SIG-M5 (cell line): ENCODE measurements around the gene RASGRP3.
A peak's percentile ranks its signal among the peaks of the same experiment; 100 is the strongest.

Experiments
- DNase-seq: peaks from one replicate; lab custom pipeline; 2025; lab: John Stamatoyannopoulos, UW

The RASGRP3 gene

DNA sequence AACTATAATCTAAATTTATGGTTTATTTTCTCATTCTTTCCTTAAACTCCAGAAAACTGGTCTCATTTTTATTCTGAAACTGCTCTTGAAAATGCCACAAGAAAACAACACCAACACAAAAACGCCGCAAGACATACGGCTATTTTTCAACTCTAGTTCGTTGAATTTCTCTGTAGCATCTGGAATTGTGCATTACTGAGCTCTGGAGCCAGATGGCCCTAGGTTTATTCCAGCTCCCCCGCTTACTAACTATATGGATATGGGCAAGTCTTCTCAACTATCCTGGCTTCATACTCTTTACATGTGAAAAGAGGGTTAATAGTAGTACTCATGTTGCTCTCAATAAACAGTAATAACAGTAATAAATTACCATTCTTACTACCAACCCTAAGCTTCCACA is 102.8 kb downstream of the RASGRP3 start:
- DNase-seq, result no peak

- no peak for DNase-seq
These were observed 105.4 kb downstream of the RASGRP3 start for GRCh38 chr2:33581872-33582271.

- peak; percentile 5 for DNase-seq
These were observed 106.9 kb downstream of the RASGRP3 start for GRCh38 chr2:33583194-33583938.

DNA sequence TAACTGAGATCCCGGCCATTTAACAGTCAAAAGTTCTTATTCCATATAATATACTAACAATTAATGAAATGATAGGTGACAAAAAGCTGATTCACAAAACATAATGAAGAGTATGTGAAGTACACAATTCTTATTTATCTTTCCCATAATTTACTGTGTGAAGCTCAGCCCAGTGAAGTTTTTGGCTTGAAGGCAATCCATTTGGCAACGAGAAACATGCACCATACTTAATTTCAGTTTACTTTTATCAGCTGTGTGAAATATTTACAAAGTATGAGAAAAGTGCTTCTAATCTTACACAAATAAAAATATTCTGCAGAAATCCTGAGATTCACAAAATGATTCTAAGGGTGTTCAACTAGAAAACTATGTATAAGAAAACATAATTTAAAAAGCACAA is 110.3 kb downstream of the RASGRP3 start:
- no peak for DNase-seq

GRCh38 chr2:33588232-33588631 is 111.8 kb downstream of the RASGRP3 start:
- no peak for DNase-seq

DNA sequence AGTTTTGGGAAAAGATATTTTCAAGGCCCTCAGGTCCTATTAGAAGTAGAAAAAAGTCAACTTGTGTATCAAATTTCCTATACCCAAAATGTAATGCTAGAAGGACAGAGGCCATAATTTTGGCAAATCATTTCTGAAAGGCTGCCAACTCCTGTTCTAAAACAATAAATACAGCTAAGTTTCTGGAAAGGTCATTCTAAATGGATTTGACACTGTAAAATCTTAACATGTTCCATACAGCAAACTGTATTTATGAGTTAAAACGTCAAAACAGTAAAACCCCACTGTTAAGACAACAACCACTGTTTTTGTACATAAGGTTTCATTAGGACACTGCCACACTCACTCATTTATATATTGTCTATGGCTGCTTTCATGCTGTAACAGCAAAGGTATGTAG is 113.0 kb downstream of the RASGRP3 start:
- no peak for DNase-seq

DNA sequence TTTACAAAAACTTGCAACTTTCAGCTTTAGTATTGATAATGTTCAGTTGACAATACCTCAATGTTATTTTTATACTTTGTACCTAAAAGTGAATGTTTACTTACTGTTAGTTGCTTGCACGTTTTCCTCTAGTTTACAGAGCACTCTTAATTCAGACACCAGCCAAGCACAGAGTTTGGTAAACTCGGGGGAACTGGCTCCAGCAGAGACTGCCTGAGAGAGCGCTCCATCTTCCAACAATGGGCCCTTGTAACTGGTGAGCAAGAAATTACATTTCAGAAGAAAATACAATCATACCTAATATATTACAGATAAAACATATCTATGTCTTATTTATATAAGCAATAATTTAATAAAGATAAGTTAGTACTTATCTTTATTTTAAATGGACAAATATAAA is 118.9 kb downstream of the RASGRP3 start:
- no peak for DNase-seq

GRCh38 chr2:33597026-33597425 is 120.6 kb downstream of the RASGRP3 start:
- no peak for DNase-seq

DNA sequence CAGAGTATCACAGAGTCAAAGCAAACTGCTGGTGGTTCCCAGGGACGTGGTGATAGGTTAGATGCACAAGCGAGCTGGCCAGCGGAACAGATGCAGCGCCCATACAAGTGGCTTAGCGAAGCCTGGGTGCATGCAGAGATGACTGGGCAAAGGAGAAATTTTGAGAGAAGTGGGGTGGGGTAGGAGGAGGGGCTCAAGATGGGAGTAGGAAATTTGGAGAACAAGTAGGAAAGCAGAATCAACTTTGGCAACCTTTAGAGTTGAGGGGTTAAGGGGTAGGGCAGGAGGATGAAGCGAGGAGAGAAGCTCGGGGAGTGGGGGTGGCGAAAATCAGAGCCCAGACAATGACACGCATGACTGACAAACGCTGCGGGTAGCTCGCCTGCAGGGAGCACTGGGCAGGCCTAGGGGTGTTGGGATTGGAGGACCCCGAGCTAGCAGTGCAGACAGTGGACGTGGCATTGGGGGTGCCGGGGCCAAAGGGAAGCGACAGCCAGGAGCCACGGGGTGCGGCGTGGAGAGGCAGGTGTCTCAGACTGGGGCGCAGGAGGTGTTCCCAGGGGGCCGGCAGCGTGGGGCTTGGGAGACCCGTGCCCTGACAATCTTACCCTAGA is 122.2 kb downstream of the RASGRP3 start:
- DNase-seq, result no peak

- peak; percentile 91 for DNase-seq
These were observed 122.9 kb downstream of the RASGRP3 start, which contains the start of gene FAM98A for GRCh38 chr2:33599175-33599942. FAM98A (minus strand) TSS chr2:33599299; CDS start chr2:33599221, 78 bp downstream.

DNA sequence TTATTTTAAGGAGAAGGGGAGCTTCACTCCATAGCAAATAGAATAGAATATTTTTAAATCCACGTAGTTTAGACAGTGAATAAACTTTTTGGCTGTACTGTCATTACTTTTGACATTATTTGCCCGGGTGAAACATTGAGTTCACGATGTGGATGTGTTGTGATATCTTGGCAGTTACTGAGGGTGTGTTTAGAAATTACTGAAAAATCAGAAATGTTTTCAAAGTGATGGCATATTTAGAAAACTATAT is 123.4 kb downstream of the RASGRP3 start:
- no peak for DNase-seq

DNA sequence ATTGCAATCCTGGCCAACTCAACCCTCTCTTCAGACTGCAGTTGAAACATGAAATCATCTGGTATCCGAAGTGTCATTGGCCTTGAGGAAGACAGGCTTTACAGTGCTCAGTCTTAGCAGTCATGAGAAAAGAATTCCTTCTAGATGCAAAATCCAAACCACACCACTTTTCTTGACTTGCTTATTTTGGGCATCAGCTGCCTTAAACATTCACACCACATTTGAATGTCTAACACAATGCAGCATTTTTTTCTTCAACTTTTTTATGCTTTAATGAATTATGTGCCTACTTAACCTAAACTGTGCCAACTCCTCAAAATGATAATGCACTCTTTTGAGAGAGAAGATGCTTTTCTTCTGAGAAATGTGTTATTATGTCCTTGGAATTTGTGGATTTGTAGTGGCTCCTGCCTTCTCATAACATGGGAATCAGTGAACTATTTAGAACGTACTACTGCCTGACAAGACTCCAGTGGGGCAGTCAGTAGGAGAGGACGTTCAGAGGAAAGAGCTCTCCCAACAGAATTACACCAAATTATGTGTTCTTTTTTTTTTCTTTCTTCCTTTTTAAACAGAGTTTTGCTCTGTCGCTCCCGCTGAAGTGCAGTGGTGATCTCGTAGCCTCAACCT is 125.9 kb downstream of the RASGRP3 start:
- DNase-seq, result no peak

DNA sequence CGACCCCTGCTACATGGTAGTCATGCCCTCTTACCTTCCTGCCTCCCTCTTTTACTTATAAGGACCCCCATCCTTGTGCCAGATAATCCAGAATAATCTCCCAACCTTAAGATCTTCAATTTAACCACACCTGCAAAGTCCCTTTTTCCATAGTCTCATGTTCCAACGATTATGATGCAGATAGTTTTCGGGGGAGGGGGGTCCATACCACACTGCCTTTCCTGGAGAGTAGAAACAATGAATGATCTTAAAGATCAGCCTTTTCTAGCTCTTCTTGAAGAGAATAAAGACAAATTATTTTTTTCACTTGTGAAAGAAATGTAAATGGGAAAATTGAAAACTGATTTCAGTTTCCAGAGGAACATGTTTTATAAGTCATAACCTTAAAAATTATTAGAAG is 127.0 kb downstream of the RASGRP3 start:
- DNase-seq, result no peak

DNA sequence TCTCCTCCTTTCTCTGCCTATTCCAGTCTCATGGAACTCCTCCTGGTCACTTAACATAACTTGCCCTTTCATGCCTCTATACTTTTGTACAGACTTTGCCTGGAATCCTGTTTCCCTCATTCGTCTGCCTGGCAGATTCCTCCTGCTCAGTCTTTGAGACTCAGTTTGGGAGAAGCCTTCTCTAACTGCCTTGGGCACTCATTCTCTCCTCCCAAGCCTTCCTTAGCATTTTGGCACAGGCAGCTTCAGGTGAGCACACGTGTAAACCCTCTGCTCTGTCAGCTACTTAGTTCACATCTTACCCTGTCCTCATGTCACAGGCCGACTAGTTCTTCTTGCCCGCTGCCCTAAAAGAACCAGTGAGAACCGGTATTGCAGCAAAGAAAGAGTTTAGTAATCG is 128.6 kb downstream of the RASGRP3 start:
- DNase-seq, result no peak

- DNase-seq, result no peak
These were observed 129.7 kb downstream of the RASGRP3 start for GRCh38 chr2:33606100-33606499.

- no peak for DNase-seq
These were observed 130.2 kb downstream of the RASGRP3 start for GRCh38 chr2:33606622-33607021.

- no peak for DNase-seq
These were observed 130.8 kb downstream of the RASGRP3 start for GRCh38 chr2:33607251-33607721.

DNA sequence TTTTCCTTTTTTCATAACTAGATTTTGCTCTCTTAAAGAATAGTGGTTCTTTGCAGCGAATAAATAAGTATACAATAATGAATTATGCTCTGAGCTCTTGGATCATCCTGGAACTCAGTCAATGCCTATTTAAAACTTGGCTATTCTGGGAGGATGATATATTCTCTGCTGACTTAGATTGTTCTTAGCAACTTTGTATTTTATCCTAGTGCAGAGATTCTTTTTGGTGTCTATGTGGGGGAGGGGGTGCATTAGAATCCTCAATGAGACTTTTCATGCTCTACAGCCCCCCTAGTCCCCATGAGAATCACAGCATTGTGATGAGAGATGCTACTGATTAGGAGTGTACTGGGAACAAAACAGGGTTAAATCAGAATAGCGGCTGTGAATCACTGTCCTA is 131.5 kb downstream of the RASGRP3 start:
- no peak for DNase-seq

DNA sequence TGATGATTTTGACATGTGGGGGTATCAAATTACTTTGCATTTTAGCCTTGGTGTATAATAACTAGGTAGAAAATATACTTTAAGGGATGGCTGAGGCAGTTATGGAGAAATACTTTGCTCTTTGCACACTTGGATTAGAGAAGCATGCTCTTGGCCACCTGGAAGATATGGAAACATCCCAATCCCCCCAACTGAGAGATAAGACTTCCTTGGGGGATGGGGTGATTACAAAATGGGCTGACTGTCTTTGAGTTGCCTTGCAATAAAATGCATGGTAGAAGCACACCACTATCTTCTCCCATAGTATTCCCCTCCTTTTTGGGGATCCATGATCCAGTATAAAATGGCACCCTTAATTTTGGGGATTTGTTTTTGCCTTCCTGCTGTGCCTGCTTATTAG is 137.7 kb downstream of the RASGRP3 start:
- DNase-seq, result no peak
